Activated T-cell treated with anti-CD3 and anti-CD28 coated beads, Interleukin-2, amount 50 U/mL, for 4 hours (primary cell): ENCODE results near the gene VPS72. TPM values are rescaled to one million over a fixed set of nuclear protein-coding genes. Genes with fewer than 3 reads are reported as not detected.
A peak's percentile ranks its signal among the peaks of the same experiment; 100 is the strongest.

Experiments
- ATAC-seq, 2 donors: fragments of 200-7000 bp; cut with Tn5 transposase; one replicate each; pipeline ENCODE4 v1.10.0; 2021
- DNase-seq: peaks from one replicate; pipeline ENCODE4 v3.0.0-alpha.2; 2020
- H3K27me3 Mint-ChIP-seq: one replicate; pipeline ENCODE4 v1.8.0; 2021; ENCODE audit warnings: low read depth, mixed read lengths
- H3K36me3 Mint-ChIP-seq: one replicate; pipeline ENCODE4 v1.8.0; 2022; ENCODE audit warnings: mixed read lengths; ENCODE audit not compliant: insufficient read depth
- H3K4me1 Mint-ChIP-seq: one replicate; pipeline ENCODE4 v1.8.0; 2021; ENCODE audit warnings: low read depth, mixed read lengths
- H3K4me3 Mint-ChIP-seq: one replicate; pipeline ENCODE4 v1.8.0; 2021; ENCODE audit warnings: mild to moderate bottlenecking, moderate library complexity, mixed read lengths
- H3K9me3 Mint-ChIP-seq: one replicate; pipeline ENCODE4 v1.8.0; 2021; ENCODE audit warnings: mixed read lengths
- total RNA-seq, 3 donors: library from RNA; stranded (reverse); gene quantifications; one replicate each; pipeline ENCODE4 v1.2.1, GENCODE V29; 2021

The VPS72 gene
- total RNA-seq, 3 donors from 2014 or later, result 72.5 to 81.9 (median 78.1) TPM

- Mint-ChIP-seq H3K27me3 (no peaks in the 10 kb centered on the region), H3K4me1 (peaks cover 42% of the 10 kb centered on the region), H3K9me3 (no peaks in the 10 kb centered on the region), H3K36me3 (peaks cover 41% of the 10 kb centered on the region), H3K4me3 (peak within 1 kb of the TSS; percentile 97)
- ATAC-seq (peak; percentile 97 to 98), DNase-seq (peak; percentile 92)
Measured at GRCh38 chr1:151165738-151166504, 24.1 kb downstream of the VPS72 start, which contains the start of the genes LYSMD1 and SCNM1. Gene LYSMD1 (minus strand): TSS chr1:151165902. CDS start chr1:151165258, 644 bp downstream. Gene SCNM1 (plus strand): TSS chr1:151166144. CDS start chr1:151166153, 9 bp downstream.

GRCh38 chr1:151165281-151165737 is 24.7 kb downstream of the VPS72 start:
- H3K4me1 Mint-ChIP-seq, result peaks cover 46% of the 10 kb centered on the region
- H3K9me3 Mint-ChIP-seq, result no peaks in the 10 kb centered on the region
- H3K4me3 Mint-ChIP-seq, result peak overlapping the region; percentile 97
- DNase-seq (no peak), ATAC-seq (peak; percentile 3 to 5)
- peaks cover 35% of the 10 kb centered on the region for H3K36me3 Mint-ChIP-seq
- H3K27me3 Mint-ChIP-seq, result no peaks in the 10 kb centered on the region

GRCh38 chr1:151164732-151165280 is 25.2 kb downstream of the VPS72 start:
- Mint-ChIP-seq H3K4me3 (peak overlapping the region; percentile 97), H3K4me1 (peaks cover 50% of the 10 kb centered on the region), H3K27me3 (no peaks in the 10 kb centered on the region), H3K9me3 (no peaks in the 10 kb centered on the region), H3K36me3 (peaks cover 33% of the 10 kb centered on the region)
- ATAC-seq (no peak), DNase-seq (no peak)

GRCh38 chr1:151159373-151159772 is 30.6 kb downstream of the VPS72 start:
- H3K4me1 Mint-ChIP-seq, result peaks cover 64% of the 10 kb centered on the region
- H3K27me3 Mint-ChIP-seq, result no peaks in the 10 kb centered on the region
- H3K36me3 Mint-ChIP-seq, result peaks cover 25% of the 10 kb centered on the region
- ATAC-seq (no peak), DNase-seq (no peak)
- H3K4me3 Mint-ChIP-seq, result no peak overlapping the region
- H3K9me3 Mint-ChIP-seq, result no peaks in the 10 kb centered on the region

DNA sequence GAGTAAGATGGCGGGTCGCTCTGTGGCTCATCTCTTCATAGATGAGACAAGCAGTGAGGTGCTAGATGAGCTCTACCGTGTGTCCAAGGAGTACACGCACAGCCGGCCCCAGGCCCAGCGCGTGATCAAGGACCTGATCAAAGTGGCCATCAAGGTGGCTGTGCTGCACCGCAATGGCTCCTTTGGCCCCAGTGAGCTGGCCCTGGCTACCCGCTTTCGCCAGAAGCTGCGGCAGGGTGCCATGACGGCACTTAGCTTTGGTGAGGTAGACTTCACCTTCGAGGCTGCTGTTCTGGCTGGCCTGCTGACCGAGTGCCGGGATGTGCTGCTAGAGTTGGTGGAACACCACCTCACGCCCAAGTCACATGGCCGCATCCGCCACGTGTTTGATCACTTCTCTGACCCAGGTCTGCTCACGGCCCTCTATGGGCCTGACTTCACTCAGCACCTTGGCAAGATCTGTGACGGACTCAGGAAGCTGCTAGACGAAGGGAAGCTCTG is 31.2 kb downstream of the VPS72 start:
- Mint-ChIP-seq H3K36me3 (peaks cover 25% of the 10 kb centered on the region), H3K4me3 (peak overlapping the region; percentile 99)

GRCh38 chr1:151158326-151158725 is 31.7 kb downstream of the VPS72 start:
- Mint-ChIP-seq H3K9me3 (no peaks in the 10 kb centered on the region), H3K4me3 (peak overlapping the region; percentile 99), H3K36me3 (peaks cover 25% of the 10 kb centered on the region), H3K27me3 (no peaks in the 10 kb centered on the region), H3K4me1 (peaks cover 60% of the 10 kb centered on the region)
- ATAC-seq (peak; percentile 16 to 20), DNase-seq (peak; percentile 48)

More for the DNA sequence above, 31.2 kb downstream of the VPS72 start:
- H3K9me3 Mint-ChIP-seq, result no peaks in the 10 kb centered on the region
- ATAC-seq, result no peak
- DNase-seq, result no peak
- peaks cover 60% of the 10 kb centered on the region for H3K4me1 Mint-ChIP-seq
- H3K27me3 Mint-ChIP-seq, result no peaks in the 10 kb centered on the region

DNA sequence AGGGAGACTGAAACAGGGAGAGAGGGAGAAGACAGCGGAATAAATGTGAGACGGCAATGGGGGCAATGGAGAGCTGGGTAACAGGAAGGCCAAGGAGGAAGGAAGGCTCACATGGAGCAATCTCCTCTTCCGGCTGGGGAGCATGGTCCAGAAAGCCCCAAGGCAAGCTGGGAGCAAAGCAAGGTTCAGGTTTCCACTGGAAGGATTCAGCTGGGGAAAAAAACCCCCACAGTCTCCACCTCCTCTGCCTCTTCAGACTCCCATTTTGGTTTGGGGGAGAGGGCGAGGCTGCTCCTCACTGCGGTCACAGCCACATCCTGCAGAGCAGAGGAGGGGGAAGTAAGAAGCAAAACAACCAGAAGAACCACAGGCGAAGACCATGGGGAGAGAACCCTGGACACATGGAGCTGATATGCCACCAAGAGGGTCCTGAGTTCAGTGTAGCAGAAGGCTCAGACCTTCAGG is 32.9 kb downstream of the VPS72 start:
- ATAC-seq (peak; percentile 49 to 51), DNase-seq (no peak)
- Mint-ChIP-seq H3K27me3 (no peaks in the 10 kb centered on the region), H3K36me3 (peaks cover 22% of the 10 kb centered on the region), H3K4me3 (peak overlapping the region; percentile 99), H3K4me1 (peaks cover 52% of the 10 kb centered on the region), H3K9me3 (no peaks in the 10 kb centered on the region)

DNA sequence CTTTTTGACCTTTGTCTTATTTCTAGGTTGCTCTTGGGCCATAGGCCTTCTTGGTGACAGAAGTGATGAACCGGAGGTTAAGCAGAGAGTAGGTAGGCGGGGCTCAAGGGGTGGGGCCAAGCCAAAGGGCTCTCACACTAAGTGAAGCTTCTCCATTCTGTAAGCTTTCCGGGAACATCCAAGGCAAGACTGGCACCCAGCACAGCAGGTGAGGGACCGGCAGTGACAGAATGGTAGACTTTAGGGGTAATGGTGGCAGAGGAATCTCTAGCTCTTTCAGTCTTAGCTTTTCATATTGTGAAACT is 33.5 kb downstream of the VPS72 start, which contains the start of gene TNFAIP8L2:
TSS of gene TNFAIP8L2 (plus strand) at position 135 of the 305 bp plus-strand sequence. CDS start 2,049 bp downstream, outside the sequence.
- DNase-seq (peak; percentile 65), ATAC-seq (peak; percentile 88 to 89)
- no peaks in the 10 kb centered on the region for H3K9me3 Mint-ChIP-seq
- H3K4me1 Mint-ChIP-seq, result peaks cover 45% of the 10 kb centered on the region
- peaks cover 21% of the 10 kb centered on the region for H3K36me3 Mint-ChIP-seq
- H3K4me3 Mint-ChIP-seq, result peak within 1 kb of the TSS; percentile 99
- H3K27me3 Mint-ChIP-seq, result no peaks in the 10 kb centered on the region

DNA sequence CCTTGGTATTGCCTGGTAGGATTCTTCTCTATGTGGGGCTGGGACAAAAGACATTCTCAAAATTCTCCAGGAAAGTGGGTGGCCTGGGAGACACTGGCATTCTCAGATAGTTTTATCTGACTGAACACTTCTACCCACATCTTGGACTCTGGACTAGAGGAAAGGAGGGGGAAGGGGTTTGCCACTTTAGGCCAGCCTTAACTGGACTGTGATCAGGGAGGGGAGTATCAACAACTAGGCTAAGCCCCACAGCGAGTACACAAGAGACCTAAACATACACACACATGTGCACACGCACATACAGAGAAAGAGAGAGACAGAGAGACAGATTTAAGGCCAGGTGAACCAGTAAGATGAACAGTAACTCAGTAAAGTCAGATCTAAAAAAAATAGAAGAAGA is 42.3 kb downstream of the VPS72 start:
- DNase-seq (no peak), ATAC-seq (no peak)
- no peaks in the 10 kb centered on the region for H3K27me3 Mint-ChIP-seq
- no peaks in the 10 kb centered on the region for H3K9me3 Mint-ChIP-seq
- no peaks in the 10 kb centered on the region for H3K36me3 Mint-ChIP-seq
- peak overlapping the region; percentile 85 for H3K4me3 Mint-ChIP-seq
- peaks cover 11% of the 10 kb centered on the region for H3K4me1 Mint-ChIP-seq

- Mint-ChIP-seq H3K4me1 (peaks cover 11% of the 10 kb centered on the region), H3K9me3 (no peaks in the 10 kb centered on the region), H3K36me3 (no peaks in the 10 kb centered on the region), H3K27me3 (no peaks in the 10 kb centered on the region), H3K4me3 (peak overlapping the region; percentile 85)
- ATAC-seq (no peak), DNase-seq (no peak)
Measured at GRCh38 chr1:151147132-151147503, 42.9 kb downstream of the VPS72 start.

- Mint-ChIP-seq H3K27me3 (no peaks in the 10 kb centered on the region), H3K4me3 (peak within 1 kb of the TSS; percentile 85), H3K9me3 (no peaks in the 10 kb centered on the region), H3K4me1 (peaks cover 11% of the 10 kb centered on the region), H3K36me3 (no peaks in the 10 kb centered on the region)
- peak; percentile 78 for DNase-seq
- ATAC-seq, result peak; percentile 100
Measured at GRCh38 chr1:151146412-151147131, 43.4 kb downstream of the VPS72 start, which contains the start of gene SEMA6C. Gene SEMA6C (minus strand): TSS chr1:151146631. CDS start chr1:151142621, 4,010 bp downstream.

DNA sequence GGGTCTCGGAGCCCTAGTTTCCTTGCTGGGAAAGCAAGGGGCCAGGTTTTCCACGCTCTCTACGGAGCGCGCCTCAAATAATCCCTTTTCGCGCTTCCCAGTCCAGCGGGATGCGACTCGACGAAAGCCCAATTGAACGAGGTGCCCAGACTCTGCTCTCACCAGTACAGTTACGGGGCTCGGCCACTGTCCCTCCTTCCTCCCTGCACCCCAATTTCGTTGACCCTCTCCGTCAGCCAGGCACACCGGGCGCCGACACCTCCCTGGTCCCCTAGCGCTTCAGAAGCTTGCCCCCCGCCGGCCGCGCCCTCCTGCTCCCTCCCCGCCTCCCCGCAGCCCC is 44.0 kb downstream of the VPS72 start:
- peaks cover 11% of the 10 kb centered on the region for H3K4me1 Mint-ChIP-seq
- H3K9me3 Mint-ChIP-seq, result no peaks in the 10 kb centered on the region
- H3K27me3 Mint-ChIP-seq, result no peaks in the 10 kb centered on the region
- DNase-seq (no peak), ATAC-seq (peak; percentile 4 to 11)
- H3K36me3 Mint-ChIP-seq, result no peaks in the 10 kb centered on the region
- H3K4me3 Mint-ChIP-seq, result peak overlapping the region; percentile 85

GRCh38 chr1:151145304-151146071 is 44.5 kb downstream of the VPS72 start:
- peak; percentile 19 to 29 for ATAC-seq

More at GRCh38 chr1:151145304-151146071, 44.5 kb downstream of the VPS72 start:
- Mint-ChIP-seq H3K4me3 (peak overlapping the region; percentile 85), H3K9me3 (no peaks in the 10 kb centered on the region), H3K27me3 (no peaks in the 10 kb centered on the region), H3K4me1 (peaks cover 11% of the 10 kb centered on the region), H3K36me3 (no peaks in the 10 kb centered on the region)
- DNase-seq, result no peak
